Measurements from ENCODE around the gene CHMP3. TPM values are rescaled to one million over a fixed set of nuclear protein-coding genes. Genes with fewer than 3 reads are reported as not detected.
A peak's percentile ranks its signal among the peaks of the same experiment; 100 is the strongest.
"Not testable (repeated sequence)": the region's sequence is repeated elsewhere in the genome, so short reads cannot be mapped to it uniquely, and the experiment has no call there.

Gene CHMP3
- total RNA-seq, 2 donors from 2014 or later, result 138 to 139 TPM

DNA sequence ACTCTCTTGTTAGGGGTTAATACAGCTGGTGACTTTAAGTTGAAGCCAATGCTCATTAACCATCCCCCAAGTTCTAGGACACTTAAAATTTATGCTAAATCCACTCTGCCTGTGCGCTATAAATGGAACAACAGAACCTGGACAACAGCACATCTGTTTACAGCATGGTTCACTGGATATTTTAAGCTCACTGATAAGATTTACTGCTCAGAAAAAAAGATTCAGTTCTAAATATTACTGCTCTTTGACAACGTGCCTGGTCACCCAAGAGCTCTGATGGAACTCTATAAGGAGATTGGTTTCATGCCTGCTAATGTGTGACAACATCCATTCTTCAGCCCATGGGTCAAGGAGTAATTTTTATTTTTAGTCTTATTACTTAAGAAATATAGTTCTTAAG, 32.9 kb upstream of the CHMP3 start:
- Histone ChIP-seq H3K9me3 (no peaks in the 10 kb centered on the region), H3K4me3 (no peak overlapping the region), H3K27ac (no peak overlapping the region), H3K36me3 (no peaks in the 10 kb centered on the region), H3K4me1 (ENCODE audit: control insufficient read depth in 1 of 2, low read depth in 2 of 2) (peaks cover 9 to 29% of the 10 kb centered on the region in 2 donors), H3K27me3 (replicated peaks; ENCODE audit: insufficient read depth) (no peaks in the 10 kb centered on the region)
- no peak for ATAC-seq (ENCODE audit: insufficient number of reproducible peaks, low FRiP score, low read depth)
- no peak for DNase-seq (ENCODE audit: low spot score)
- TF ChIP-seq, protein P1, sequence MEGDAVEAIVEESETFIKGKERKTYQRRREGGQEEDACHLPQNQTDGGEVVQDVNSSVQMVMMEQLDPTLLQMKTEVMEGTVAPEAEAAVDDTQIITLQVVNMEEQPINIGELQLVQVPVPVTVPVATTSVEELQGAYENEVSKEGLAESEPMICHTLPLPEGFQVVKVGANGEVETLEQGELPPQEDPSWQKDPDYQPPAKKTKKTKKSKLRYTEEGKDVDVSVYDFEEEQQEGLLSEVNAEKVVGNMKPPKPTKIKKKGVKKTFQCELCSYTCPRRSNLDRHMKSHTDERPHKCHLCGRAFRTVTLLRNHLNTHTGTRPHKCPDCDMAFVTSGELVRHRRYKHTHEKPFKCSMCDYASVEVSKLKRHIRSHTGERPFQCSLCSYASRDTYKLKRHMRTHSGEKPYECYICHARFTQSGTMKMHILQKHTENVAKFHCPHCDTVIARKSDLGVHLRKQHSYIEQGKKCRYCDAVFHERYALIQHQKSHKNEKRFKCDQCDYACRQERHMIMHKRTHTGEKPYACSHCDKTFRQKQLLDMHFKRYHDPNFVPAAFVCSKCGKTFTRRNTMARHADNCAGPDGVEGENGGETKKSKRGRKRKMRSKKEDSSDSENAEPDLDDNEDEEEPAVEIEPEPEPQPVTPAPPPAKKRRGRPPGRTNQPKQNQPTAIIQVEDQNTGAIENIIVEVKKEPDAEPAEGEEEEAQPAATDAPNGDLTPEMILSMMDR (IDR thresholded peaks at IDR 0.05), result no peak

DNA sequence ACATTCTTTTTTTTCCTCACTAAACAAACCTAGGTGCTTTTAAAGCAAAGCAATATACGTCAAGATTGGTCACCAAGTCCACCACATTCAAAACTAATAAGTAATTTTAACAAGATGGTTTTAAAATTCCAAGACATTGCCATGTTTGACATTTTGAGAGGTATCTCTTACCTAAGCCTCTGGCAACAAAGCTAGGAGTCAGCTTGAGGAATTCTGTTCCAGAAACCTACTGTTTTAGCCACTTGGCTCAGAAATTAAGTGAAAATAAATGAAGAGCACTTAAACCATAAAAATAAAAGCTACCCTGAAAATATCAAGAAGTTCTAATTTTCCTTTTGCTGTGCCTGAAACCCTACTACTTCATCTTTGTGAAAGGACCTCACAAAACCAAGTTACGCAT, 30.0 kb upstream of the CHMP3 start:
- ATAC-seq (ENCODE audit: insufficient number of reproducible peaks, low FRiP score, low read depth), result no peak
- DNase-seq (ENCODE audit: low spot score), result no peak
- TF ChIP-seq, protein P1 (IDR thresholded peaks at IDR 0.05), result no peak
- Histone ChIP-seq H3K27me3 (replicated peaks; ENCODE audit: insufficient read depth) (no peaks in the 10 kb centered on the region), H3K4me3 (no peak overlapping the region), H3K9me3 (no peaks in the 10 kb centered on the region), H3K4me1 (ENCODE audit: control insufficient read depth in 1 of 2, low read depth in 2 of 2) (peaks cover 9 to 29% of the 10 kb centered on the region in 2 donors), H3K27ac (no peak overlapping the region), H3K36me3 (no peaks in the 10 kb centered on the region)

GRCh38 chr2:86592547-86593230, 29.4 kb upstream of the CHMP3 start:
- Histone ChIP-seq H3K36me3 (no peaks in the 10 kb centered on the region), H3K27me3 (replicated peaks; ENCODE audit: insufficient read depth) (no peaks in the 10 kb centered on the region), H3K9me3 (no peaks in the 10 kb centered on the region), H3K4me1 (ENCODE audit: control insufficient read depth in 1 of 2, low read depth in 2 of 2) (peaks cover 9 to 29% of the 10 kb centered on the region in 2 donors), H3K27ac (no peak overlapping the region), H3K4me3 (no peak overlapping the region)
- DNase-seq (ENCODE audit: low spot score) (no peak), ATAC-seq (ENCODE audit: insufficient number of reproducible peaks, low FRiP score, low read depth) (no peak)
- TF ChIP-seq, protein P1 (IDR thresholded peaks at IDR 0.05), result no peak

DNA sequence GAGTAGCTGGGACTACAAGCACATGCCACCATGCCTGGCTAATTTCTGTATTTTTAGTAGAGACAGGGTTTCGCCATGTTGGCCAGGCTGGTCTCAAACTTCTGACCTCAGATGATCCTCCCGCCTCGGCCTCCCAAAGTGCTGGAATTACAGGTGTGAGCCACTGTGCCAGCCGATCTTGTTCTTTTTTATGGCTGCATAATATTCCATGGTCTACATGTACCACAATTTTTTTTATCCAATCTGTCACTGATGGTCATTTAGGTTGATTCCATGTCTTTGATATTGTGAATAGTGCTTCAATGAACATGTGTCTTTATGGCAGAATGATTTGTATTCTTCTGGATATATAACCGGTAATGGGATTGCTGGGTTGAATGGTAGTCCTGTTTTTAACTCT, 26.5 kb upstream of the CHMP3 start:
- H3K4me3 ChIP-seq; H3K27me3 ChIP-seq (replicated peaks; ENCODE audit: insufficient read depth); ATAC-seq (ENCODE audit: insufficient number of reproducible peaks, low FRiP score, low read depth); H3K9me3 ChIP-seq; H3K36me3 ChIP-seq; DNase-seq (ENCODE audit: low spot score); H3K27ac ChIP-seq: not testable (repeated sequence)
- peaks cover 11 to 24% of the 10 kb centered on the region in 2 donors for H3K4me1 ChIP-seq (ENCODE audit: control insufficient read depth in 1 of 2, low read depth in 2 of 2)

DNA sequence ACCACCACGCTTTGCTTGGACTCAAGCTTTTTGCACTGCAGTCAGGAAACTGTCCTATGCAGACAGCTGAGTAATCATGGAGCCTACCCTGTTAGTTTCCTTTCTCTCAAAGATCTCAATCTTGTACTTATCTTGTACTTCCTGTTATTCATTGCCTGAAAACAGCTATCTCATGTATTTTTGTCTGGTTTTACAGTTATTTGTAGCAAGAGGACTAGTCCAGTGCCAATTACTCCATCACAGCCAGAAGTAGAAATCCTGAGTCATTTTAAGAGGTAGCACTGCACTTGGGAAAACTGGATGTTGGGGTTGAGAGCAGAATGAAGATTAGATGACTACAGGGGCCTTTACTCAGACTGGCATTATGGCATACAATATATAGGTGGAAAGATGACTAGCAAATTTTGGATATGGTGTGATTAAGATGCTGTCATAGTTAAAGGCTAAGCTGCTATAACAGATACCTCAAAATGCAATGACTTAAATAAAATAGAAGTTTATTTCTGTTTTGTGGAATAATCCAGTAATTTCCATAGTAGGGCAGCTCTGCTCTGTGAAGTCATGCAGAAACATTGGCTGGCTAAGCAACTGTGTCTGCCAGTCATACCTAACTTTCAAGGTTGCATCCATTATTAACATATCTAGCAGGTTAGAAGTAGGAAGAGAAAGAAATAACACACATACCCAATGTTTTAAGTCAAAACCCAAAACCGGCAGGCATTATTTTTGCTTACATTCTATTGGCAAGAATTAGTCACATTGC, 21.1 kb upstream of the CHMP3 start:
- TF ChIP-seq, protein P1 (IDR thresholded peaks at IDR 0.05), result no peak
- H3K27ac ChIP-seq, result peak overlapping the region; percentile 33 to 65
- H3K36me3 ChIP-seq, result no peaks in the 10 kb centered on the region
- no peaks in the 10 kb centered on the region for H3K27me3 ChIP-seq (replicated peaks; ENCODE audit: insufficient read depth)
- DNase-seq (ENCODE audit: low spot score) (no peak), ATAC-seq (ENCODE audit: insufficient number of reproducible peaks, low FRiP score, low read depth) (no peak)
- peak overlapping the region; percentile 26 for H3K4me3 ChIP-seq
- peaks cover 14 to 18% of the 10 kb centered on the region in 2 donors for H3K4me1 ChIP-seq (ENCODE audit: control insufficient read depth in 1 of 2, low read depth in 2 of 2)
- no peaks in the 10 kb centered on the region for H3K9me3 ChIP-seq
